Sigmoid colon (tissue), 4 donors: ENCODE data around the gene BOD1.
"Not testable (repeated sequence)": the region's sequence is repeated elsewhere in the genome, so short reads cannot be mapped to it uniquely, and the experiment has no call there.

Experiments
- CTCF ChIP-seq, 4 experiments: fragments of 450-650 bp in 3 of 4; fragments of 200-600 bp in 1 of 4; IDR thresholded peaks; one replicate each; pipeline ENCODE4 v1.5.1; 2016 to 2019; ENCODE audit warnings: antibody characterized with exemption in 4 of 4, mild to moderate bottlenecking in 3 of 4, moderate library complexity in 2 of 4
- EP300 ChIP-seq, 4 donors: sonication (generic); formaldehyde crosslinking; IDR thresholded peaks; one replicate each; pipeline ENCODE4 v1.6.1; 2017; ENCODE audit warnings: antibody characterized with exemption in 4 of 4

DNA sequence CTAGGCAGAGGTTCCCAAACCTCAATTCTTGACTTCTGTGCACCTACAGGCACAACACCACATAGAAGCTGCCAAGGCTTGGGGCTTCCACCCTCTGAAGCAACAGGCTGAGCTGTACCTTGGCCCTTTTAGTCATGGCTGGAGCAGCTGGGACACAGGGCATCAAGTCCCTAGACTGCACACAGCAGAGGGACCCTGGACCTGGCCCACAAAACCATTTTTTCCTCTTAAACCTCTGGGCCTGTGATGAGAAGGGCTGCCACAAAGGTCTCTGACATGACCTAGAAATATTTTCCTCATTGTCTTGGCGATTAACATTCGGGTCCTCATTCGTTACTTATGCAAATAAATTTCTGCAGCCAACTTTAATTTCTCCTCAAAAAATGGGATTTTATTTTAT, 30.3 kb downstream of the BOD1 start:
- not testable (repeated sequence) for TF ChIP-seq EP300, CTCF (IDR thresholded peaks at IDR 0.05)
